ENCODE results near the gene FSTL3.
A peak's percentile ranks its signal among the peaks of the same experiment; 100 is the strongest.

GRCh38 chr19:628168-628567, 48.0 kb upstream of the FSTL3 start:
- TF ChIP-seq CTCF (conservative IDR thresholded peaks at IDR 0.05; ENCODE audit: low read depth, low read length) (peak; percentile 77), EZH2 (IDR thresholded peaks at IDR 0.05; ENCODE audit: borderline replicate concordance, low read depth, low read length, poor library complexity, severe bottlenecking) (no peak)

Data from A673 (cell line).